Endometrium (tissue), 2 donors: ENCODE data around the gene CCDC13.

ENCODE experiments used
- FAIRE-seq: peaks from 2 replicates; lab custom pipeline; 2012; peaks lifted over from hg19 to GRCh38; lab: Jason Lieb, UNC
- donor health status: control.
- donor health status: control.

CCDC13 gene

DNA sequence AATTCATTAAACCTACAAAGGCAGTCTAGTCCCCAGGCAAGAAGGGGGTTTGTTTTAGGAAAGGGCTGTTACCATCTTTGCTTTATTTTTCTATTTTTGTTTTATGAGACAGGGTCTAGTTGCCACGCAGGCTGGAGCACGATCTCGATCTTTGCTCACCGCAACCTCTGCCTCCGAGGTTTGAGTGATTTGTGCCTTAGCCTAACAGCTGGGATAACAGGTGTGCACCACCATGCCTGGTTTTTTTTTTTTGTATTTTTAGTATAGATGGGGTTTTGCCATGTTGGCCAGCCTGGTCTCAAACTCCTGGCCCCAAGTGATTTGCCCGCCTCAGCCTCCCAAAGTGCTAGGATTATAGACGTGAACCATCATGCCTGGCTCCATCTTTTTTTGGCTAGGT lies 26.3 kb upstream of the CCDC13 start:
- FAIRE-seq = no peak

DNA sequence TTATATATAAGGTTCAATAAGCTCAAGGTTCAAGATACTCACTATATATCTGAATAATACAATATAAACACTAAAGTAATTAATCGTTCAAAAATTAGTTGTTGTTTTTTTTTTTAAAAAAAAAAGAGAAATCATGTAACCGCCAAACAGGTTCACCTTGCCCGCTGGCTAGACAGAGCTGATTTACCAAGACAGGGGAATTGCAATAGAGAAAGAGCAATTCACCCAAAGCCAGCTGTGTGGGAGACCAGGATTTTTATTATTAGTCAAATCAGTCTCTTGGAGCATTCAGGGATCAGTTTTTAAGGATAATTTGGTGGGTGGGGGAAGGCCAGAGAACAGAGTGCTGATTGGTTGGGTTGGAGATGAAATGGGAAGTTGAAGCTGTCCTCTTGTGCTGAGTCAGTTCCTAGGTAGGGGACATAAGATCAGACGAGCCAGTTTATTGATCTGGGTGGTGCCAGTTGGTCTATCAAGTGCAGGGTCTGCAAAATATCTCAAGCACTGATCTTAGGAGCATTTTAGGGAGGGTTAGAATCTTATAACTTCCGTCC lies 23.4 kb upstream of the CCDC13 start:
- no peak for FAIRE-seq

DNA sequence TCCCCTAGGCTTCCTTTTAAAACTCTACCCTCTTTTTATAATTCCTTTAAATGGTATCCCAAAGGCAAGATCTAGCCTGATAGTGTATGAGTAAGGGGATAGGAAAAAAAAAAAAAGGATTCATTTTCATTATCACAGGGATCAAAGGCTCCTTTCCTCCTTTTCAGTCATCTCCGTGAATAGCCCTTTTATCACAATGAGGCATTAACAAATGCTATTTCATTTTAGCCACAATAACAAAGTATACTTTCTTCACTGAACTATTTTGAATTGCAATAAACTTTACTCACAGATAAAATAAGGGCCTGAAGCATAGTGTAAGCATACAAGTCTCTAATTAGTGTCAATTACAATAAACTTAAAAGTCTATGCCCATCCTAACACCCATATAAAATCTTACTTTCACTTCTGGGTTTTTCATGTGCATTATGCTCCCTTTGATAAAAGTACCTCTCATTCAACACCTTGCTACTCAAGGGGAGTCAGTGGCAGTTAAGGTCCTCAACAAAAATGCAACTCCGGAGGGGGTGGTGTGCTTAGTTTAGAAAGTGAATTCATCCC lies 22.6 kb upstream of the CCDC13 start:
- no peak for FAIRE-seq

DNA sequence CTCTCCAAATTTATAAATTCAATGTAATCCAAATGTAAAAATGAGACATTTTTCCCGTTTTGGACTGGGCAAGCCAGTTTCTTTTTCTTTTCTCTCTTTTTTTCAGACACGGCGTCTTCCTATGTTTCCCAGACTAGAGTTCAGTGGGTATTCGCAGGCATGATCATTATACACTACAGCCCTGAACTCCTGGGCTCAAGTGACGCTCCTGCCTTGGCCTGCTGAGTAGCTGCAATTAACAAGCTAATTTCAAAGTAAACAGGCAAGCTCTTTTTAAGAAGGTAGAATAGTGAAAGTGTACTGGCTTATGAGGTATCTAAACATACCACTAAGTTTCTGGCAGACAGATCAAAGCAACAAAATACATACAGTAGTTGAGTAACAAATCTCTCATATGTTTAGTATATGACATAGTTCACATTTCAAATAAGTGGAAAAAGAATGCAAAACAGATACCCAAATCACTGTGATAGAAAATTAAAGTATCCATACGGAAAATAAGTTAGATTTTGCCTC lies 17.7 kb upstream of the CCDC13 start:
- no peak for FAIRE-seq

DNA sequence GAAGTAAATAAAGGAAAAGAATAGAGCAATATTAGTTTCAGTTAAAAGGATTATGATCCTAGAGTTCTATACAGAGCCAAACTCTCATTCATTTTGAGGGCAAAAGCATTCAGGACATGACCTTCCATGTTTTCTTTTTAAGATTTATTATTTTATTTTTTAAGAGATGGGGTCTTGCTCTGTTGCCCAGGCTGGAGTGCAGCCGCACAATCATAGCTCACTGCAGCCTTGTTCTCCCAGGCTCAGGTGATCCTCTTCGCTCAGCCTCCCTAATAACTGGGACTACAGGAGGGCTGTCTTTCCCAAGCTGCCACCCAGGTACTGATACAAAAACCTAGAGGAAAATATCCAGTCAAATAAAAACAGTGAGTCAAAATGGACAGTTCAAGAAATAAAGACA lies 13.6 kb upstream of the CCDC13 start:
- no peak for FAIRE-seq

DNA sequence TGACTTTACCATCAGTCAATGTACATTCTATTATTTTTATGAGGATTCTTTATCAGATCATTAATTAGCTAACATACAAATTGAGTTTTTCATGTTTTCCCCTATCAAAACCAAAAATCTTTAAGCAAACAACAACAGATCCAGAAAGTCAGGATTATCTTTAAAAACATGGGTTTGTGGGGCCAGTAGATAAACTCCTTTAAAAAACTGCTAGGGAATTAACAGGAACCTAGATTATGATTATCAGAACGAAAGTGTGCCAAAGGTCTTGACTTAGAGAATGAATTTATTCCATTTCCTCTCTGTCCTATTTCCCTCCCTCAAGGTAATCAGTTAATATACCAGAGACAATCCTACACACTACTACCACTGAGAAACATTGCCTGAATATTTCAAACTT lies 13.2 kb upstream of the CCDC13 start:
- no peak for FAIRE-seq

DNA sequence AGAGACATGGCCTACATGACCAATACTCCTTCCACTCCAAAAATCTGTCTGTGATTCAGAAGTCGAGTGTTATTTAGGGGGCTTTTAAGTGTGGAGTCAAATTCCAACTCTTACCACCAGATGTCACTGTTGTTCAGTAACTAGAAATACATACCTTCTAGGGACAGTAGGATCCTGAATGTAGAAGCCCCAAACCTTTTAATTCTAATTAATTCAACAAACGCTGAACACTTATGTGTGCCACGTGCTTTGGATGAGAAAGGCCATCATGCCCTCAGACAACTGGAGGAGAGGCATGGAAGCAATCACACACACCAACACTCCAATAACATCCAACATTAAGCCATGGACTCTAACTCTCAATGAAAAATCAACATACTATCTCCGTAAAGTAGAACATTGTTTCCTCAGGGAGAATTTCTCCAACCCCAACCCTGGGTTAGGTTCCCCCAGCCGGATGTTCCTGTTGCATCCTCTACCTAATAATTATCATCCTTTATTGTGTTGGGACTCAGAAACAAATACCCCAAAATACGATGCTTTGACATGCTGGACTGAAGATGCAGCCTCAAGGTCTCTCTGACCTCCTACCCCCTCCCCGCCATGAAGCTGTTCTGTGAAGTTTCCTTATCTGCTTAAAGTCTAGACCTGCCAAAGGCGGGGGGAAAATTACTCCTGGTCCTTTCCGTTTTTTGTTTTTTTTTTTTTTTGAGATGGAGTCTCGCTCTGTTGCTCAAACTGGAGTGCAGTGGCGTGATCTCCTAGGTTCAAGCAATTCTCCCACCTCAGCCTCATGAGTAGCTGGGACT lies 8.0 kb upstream of the CCDC13 start:
- no peak for FAIRE-seq

DNA sequence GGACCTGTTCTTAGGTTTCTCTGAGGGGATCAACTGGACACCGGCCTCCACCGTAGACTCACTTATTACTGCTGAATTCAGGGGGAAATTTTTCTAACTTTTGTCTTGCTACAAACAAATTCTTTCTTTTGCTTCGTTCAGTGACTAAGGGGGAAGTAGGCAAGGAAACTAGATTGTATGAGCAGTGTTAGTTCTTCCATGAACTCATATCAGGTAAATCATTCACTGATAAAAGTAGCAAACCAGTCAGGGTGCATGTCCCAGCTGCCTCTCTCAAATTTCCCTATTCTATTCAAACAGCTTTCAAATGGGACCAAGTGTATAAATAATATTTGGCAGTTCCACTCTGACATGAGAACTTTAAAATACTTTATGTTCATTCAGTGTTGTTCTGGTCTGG lies 7.3 kb upstream of the CCDC13 start:
- no peak for FAIRE-seq

DNA sequence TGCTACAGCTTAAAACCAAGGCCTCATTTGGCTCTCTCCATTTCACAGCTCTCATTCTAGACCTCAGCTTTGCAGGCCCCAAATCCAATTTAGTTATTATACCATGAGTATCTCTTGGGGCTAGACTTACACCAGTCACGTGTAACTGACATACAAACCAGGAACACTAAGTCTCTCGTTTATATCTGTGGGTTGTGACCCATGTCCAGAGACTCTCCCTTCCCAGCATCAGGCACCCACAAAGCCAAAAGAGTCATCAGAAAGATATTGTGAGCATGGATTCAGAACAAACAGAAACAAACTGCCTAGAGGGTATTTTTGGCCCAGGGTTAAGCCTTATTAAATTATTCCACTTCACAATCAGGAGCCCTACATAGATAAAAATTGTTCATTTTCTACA lies 5.6 kb upstream of the CCDC13 start:
- no peak for FAIRE-seq

DNA sequence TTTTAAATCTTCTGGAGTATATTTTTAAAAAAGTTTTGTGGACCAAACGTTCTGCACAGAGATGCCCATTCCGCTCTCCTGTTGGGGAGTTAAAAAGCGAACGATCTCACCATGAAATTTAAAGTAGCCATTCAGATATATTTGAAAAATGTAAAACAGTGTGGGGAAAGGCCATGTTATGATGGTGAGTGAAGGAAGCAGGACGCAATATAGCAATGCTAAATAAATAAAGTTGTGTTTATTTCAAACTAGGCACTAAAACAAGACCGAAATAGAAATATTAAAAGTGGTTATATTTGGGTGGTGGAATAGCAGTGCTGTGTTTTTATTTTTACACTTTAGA lies 327 bp upstream of the CCDC13 start:
- no peak for FAIRE-seq

DNA sequence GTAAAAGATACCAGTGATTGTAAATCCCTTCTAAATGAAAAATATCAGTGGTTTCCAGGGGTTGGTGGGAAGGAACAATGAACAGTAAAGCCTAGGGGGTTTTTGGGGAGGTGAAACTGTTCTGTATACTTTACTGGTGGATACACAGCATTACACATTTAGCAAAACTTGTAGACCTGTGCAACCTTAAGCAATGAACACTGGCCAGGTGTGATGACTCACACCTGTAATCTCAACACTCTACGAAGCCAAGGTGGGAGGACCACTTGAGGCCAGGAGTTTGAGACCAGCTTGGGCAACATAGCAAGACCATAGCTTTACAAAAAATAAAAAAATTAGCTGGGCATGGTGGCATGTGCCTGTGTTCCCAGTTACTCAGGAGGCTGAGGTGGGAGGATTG lies 1.8 kb downstream of the CCDC13 start:
- no peak for FAIRE-seq

DNA sequence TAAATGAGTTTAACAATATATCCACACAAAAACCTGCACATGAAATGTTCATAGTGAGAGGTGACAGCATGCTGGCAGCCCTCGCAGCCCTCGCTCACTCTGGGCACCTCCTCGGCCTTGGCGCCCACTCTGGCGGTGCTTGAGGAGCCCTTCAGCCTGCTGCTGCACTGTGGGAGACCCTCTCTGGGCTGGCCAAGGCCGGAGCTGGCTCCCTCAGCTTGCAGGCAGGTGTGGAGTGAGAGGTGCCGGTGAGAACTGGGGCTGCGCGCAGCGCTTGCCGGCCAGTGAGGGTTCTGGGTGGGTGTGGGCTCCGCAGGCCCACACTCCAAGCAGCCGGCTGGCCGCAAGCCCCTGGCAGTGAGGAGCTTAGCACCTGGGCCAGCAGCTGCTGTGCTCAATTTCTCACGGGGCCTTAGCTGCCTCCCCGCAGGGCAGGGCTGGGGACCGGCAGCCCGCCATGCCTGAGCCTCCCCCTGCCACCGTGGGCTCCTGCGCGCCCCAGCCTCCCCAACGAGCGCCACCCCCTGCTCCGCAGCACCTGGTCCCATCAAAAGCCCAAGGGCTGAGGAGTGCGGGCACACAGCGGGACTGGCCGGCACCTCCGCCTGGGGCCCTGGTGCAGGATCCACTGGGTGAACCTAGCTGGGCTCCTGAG lies 3.4 kb downstream of the CCDC13 start:
- no peak for FAIRE-seq

DNA sequence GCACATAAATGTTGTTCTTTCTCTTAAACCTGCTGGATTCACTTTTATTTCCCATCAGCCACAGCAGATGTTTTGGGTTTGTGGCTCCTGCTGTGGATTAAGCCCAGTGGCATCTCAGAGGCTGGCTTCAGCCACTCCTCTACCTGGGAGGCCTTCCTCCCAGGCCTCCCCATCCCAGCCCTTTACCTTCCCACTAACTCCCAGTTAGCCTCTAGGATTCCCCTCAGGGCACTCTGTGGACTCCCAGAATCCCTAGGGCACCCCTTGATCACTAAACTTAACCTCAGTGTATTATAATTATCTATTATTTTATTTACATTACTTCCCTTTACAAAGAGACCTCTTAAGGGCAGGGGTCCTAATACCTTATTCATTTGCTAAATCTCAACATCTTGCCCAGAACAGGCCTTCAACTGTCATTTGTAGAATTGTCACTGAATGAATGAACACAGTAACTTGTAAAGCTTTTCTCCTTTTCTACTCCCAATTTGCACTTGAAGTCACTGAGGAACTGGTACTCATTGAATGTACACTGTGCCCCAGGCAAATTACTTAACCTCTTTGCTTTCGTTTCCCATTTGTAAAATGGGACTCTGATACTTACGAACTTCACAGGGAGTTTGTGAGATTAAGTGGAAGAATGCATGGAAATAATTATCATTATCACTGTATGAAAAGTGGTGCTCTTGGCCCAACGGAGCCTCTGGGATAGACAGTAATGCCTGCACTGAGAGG lies 8.3 kb downstream of the CCDC13 start:
- FAIRE-seq = no peak

DNA sequence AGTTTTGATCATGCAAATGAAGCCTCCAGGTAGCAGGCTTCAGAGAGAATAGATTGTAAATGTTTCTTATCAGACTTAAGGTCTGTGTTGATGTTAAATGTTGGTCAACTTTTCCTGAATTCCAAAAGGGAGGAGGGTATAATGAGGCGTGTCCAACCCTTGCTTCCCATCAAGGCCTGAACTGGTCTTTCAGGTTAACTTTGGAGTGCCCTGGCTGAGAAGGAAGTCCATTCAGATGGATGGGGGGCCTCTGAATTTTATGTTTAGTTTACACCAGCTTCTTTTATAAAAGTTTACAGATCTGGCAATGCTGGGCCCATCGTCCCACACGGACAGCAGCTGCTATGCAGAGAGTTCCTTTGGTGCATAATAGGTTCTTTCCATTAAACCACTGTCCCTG lies 8.9 kb downstream of the CCDC13 start:
- FAIRE-seq = no peak

DNA sequence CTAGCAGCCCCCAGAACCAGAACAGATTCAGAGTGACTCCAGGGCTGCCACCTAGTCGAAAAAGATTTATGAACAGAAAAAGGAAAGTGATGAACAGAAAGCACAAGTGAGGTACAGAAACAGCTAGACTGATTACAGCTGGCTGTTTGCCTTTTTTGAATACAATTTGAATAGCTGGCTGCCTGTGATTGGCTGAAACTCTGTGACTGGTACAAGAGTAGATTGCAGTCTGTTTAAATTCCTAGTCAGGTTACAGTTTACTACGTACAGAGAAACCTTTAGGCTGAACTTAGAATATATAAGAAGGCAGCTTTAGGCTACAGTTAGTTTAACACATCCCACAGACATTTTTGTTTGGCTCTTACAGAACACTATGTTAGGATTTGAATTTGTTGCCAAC lies 10.0 kb downstream of the CCDC13 start:
- no peak for FAIRE-seq

DNA sequence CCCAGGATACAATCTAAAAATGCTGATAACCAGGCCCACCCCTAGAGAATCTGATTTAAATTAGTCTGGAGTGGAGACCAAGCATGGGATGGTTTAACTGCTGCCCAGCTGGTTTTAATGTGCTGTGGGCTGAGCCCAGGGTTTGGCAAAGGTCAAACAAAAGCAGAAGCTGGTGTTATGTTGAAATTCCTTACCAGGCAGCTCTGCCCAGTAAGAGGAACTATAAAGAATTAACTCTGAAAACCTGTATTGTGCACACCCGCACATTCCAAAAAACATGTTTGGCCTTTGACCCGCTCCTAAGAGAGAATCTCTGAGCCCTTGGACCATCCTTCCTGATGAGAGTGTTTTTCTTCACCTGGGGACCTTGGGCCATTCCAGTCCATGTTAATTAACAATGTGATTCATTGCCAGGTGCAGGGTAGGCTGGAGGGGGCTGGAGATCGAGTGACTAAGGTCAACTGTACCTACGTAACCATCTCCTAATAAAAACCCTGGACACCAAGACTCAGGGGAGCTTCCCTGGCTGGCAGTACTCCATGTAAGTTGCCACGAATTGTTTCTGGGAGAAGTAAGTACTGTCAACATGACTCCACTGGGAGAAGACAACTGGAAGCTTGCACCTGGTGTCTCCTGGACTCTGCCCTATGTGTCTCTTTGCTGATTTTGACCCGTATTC lies 10.9 kb downstream of the CCDC13 start:
- FAIRE-seq = no peak

DNA sequence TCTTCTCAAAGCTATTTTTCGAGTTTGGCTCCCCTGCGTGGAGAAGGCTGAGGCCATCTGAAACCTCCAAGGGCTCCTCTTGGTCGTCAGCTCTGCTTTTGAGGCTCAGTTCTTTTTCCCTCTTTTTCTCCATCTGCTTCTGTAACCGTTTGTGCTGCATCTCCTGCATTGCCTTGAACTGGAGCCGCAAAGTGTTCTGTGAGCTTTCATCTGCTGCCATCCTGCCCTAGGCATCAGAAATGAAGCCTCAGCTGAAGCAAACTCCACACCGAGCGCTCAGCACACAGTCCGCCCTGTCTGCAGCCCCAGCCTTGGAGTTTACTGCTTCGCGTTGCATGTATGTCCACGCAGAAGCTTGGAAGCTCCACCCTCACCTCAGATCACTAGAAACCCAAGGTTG lies 14.9 kb downstream of the CCDC13 start:
- FAIRE-seq = no peak

DNA sequence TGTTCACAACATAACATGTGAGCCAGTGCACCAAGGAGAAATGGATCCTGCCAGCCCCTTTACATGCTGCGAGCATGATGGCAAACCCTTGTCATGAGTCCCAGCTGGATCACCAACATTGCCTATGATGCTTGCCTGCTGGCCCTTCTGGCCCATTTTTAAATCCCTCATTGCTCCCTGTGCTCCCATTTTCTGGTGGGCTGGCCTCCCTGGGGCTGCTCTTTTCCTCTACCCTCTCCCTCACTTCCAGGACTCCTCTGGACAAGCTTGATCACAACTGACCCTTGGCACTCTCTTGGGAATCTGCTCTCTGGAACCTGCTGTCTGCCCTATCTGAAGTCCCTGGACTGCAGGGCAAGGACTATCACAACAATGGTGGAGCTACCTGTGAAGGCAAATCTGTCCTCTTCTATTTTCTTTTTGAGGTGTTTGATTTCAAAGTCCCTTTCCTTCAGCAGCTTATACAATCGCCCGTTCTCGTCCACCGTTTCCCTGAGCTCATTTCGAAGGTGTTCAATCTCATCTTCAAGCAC lies 16.3 kb downstream of the CCDC13 start:
- no peak for FAIRE-seq

DNA sequence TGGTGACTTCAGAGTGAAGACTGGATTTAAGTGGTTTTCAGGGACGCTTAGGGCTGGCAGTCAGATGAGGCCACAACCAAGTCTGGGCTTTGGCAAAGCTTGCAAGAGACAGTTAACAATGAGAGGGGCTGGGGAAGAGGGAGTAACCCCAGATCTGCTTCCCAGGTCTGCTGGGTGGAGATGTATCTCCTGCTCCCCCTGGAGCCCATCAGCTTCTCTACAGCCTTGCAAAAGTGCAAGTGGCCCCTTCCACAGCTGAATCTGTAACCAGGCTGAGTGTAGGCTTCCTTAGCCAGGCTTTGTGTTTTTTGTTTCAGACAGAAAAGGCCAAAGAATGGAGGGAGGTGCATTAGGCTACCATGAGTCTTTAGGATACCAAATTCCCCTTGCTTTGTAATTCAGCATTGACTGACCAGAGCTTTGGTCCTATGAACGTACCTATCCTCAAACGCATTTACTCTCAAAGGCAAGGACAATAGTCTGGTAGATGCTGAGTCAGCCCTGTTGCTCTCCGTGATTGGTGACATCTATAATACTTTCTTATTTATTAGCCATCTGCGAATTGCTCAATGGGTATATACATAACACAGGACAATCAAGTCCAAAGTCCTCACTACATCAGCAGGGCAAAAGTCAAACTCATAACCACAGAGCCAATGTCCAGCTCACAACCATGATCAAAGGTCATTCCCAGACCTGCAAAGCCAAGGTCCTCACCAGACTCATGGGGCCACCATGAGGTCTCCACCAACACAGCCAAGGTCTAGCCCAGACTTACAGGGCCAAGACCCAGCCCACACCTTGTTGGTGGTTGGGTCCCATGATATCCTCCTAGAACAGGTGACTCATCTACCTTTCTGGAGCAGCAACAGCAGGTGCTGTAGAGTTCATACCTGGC lies 17.1 kb downstream of the CCDC13 start:
- FAIRE-seq = no peak

DNA sequence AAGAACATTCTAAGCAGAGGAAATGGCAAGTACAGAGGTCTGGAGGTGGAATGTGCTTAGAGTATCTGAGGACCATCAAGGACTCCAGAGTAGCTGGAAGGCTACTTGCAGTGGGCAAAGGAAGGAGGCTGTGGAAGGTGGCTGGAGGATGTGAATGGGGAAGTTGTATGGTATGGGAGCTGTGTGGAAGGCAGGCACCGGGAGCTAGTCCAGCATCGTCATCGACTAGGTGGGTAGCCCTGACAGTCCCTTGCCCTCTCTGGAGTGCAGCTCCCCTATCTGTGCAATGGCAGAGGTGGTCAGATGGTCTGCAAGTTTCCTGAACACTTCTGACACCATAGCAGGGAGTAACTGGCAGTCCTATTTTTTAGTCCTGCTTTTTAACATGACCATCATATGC lies 19.3 kb downstream of the CCDC13 start:
- no peak for FAIRE-seq

DNA sequence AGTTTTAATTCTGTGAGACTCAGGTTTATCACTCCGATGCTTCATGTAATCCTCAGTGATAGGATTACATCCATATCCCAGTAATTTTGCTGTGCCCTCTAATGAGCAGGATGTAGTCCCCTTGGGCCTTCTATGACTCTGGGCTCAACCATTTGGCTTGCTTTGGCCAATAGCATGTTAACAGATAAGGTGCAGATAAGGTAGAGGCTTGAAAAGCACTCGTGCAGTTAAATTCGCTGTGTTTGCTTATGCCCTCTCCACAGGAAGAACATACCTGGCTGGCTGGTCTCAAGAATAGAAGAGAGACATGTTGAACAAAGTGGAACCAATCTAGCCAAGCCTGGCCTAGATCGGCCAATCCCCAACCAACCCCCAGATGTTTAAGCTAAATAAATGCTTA lies 20.1 kb downstream of the CCDC13 start:
- no peak for FAIRE-seq
